GM12864 (cell line): Measurements from ENCODE around the gene JDP2.

Source experiments
- DNase-seq: peaks from one replicate; pipeline ENCODE4 v3.0.0-alpha.2; 2011; ENCODE audit warnings: low read depth
- H3K4me3 ChIP-seq: 2 replicates; pipeline ENCODE4 v1.5.1; 2011; ENCODE audit warnings: mild to moderate bottlenecking, low read depth, low read length, control low read depth
- CTCF ChIP-seq: IDR thresholded peaks from 2 replicates; pipeline ENCODE4 v1.5.1; 2011; ENCODE audit warnings: low read depth, mild to moderate bottlenecking, moderate library complexity, low read length, control low read depth, inconsistent platforms; ENCODE audit errors: missing control alignments

Gene JDP2

GRCh38 chr14:75430116-75430515, 2.3 kb downstream of the JDP2 start:
- DNase-seq, result no peak
- H3K4me3 ChIP-seq, result no peak overlapping the region
- TF ChIP-seq CTCF, result no peak

- no peak for DNase-seq
- no peak for TF ChIP-seq CTCF
- no peak overlapping the region for H3K4me3 ChIP-seq
Measured at GRCh38 chr14:75430526-75430925, 2.7 kb downstream of the JDP2 start.

- TF ChIP-seq CTCF, result no peak
- no peak overlapping the region for H3K4me3 ChIP-seq
- DNase-seq, result no peak
Measured at GRCh38 chr14:75430976-75431375, 3.2 kb downstream of the JDP2 start.

GRCh38 chr14:75431827-75432226, 4.0 kb downstream of the JDP2 start:
- no peak for TF ChIP-seq CTCF
- no peak for DNase-seq
- no peak overlapping the region for H3K4me3 ChIP-seq

GRCh38 chr14:75432411-75432810, 4.6 kb downstream of the JDP2 start:
- no peak for TF ChIP-seq CTCF
- DNase-seq, result no peak

GRCh38 chr14:75433631-75434071, 5.8 kb downstream of the JDP2 start:
- no peak for TF ChIP-seq CTCF
- DNase-seq, result no peak
- no peak overlapping the region for H3K4me3 ChIP-seq

More at GRCh38 chr14:75432411-75432810, 4.6 kb downstream of the JDP2 start:
- H3K4me3 ChIP-seq, result no peak overlapping the region

GRCh38 chr14:75434138-75434889, 6.5 kb downstream of the JDP2 start:
- TF ChIP-seq CTCF, result no peak
- no peak for DNase-seq
- H3K4me3 ChIP-seq, result no peak overlapping the region
